Tongue (tissue), 2 donors: ENCODE results near the gene CST7. TPM values are rescaled to one million over a fixed set of nuclear protein-coding genes. Genes with fewer than 3 reads are reported as not detected.
"Not testable (repeated sequence)": the region's sequence is repeated elsewhere in the genome, so short reads cannot be mapped to it uniquely, and the experiment has no call there.

ENCODE experiments used
- DNase-seq: peaks from one replicate; pipeline ENCODE4 v3.0.0-alpha.2; 2015
- total RNA-seq: library from RNA; depleted of rRNA; stranded (reverse); fragments of >200 nt; gene quantifications from one replicate; pipeline ENCODE4 v1.2.3, GENCODE V29; 2014

The CST7 gene, protein sequence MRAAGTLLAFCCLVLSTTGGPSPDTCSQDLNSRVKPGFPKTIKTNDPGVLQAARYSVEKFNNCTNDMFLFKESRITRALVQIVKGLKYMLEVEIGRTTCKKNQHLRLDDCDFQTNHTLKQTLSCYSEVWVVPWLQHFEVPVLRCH
- not detected for total RNA-seq

DNA sequence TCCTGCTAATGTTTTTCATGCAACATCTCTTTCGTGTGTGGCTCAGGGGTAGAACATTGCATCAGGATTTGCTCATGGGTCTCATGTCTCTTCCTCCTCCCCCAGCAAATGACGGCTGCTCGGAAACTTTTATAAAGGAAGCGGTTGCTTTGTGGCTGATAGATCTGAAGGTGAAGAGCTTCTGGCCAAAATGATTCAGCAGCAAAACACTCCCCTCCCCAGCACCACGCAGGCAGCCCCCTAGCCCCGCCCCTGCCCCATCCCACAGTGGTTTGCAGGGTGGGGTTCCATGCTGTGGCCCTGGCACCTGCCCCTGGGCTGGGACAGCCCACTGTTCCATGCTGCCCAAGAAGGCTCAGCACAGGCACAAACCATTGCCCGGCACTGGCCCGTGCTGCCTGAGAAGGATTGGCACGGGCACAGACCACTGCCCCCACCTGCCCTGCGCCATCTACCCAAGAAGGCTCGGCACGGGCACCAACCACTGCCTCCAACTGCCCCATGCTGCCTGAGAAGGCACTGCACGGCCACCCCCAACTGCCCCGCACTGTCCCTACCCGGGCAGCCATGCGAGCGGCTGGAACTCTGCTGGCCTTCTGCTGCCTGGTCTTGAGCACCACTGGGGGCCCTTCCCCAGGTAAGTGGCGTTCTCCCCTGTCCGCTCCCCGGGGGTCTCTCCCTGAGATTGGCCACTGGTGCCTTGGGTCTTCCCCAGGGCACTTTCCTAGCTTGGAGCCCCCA is at the start of gene CST7:
Gene CST7, plus strand, starts transcription at position 331 of the 741 bp plus-strand sequence. Its CDS starts 237 bp downstream, at position 568.
- no peak for DNase-seq

DNA sequence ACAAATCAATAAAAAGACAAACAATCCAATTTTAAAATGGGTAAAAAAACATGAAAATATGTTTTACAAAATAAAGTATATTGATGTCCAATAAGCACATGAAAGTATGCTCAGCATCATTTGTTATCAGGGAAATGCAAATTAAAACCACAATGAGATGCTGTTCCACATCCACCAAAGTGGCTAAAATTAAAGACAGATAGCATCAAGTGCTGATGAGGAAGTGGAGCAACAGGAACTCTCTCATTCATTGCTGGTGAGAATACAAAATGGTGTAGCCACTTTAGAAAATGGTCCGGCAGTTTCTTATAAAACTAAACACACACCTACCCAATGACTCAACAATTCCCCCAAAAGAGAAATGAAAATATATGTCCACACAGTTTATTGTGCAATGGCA is 42.3 kb upstream of the CST7 start:
- DNase-seq, result no peak

DNA sequence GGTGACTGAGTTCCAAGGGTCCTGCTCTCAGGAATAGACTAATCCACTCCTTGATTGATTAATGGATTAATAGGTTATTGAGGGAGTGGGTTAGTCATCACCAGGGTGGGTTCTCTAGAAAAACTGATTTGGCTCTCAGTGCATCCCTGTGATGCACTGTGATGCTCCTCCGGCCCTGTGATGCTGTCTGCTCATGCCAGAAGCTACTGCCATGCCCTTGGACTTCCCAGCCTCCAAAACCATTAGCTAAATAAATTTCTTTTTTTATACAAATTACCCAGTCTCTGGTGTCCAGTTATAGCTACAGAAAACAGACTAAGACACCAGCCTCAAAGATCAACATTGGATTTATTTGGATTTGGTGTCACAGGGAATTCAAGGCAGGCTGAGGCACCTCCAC is 40.4 kb upstream of the CST7 start:
- no peak for DNase-seq

DNA sequence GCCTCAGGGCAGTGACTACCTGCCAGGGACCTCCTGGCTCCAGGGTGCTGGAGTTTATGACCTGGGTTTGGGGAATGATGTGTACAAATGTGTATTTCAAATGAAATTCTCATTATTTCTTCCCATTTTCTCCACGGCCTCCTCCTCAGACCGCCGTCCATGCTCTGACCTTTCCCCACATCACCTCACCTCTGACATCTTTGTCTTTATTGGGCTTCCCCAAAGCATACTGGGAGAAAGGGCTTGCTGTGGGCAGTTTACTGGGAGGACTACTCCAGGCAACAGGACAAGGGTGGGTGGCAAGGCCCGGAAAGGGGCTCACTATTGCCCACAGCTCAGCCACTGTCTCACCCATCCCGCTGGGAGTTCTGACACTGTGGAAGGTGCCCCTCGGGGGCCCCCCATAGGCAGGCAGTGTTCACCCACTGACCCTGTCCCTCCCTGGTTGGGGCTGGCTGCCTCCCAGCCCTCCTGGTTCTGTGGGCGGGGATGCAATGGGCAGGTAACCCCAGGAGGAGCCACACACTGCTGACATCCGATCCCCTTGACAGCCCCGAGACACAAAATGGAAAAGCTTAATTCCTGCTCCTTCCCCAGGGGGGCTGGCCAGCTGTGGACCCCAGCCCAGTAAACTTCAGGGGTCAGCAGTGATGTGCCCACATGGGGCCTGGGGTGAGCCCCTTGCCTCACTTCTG is 39.8 kb upstream of the CST7 start:
- DNase-seq, result no peak

DNA sequence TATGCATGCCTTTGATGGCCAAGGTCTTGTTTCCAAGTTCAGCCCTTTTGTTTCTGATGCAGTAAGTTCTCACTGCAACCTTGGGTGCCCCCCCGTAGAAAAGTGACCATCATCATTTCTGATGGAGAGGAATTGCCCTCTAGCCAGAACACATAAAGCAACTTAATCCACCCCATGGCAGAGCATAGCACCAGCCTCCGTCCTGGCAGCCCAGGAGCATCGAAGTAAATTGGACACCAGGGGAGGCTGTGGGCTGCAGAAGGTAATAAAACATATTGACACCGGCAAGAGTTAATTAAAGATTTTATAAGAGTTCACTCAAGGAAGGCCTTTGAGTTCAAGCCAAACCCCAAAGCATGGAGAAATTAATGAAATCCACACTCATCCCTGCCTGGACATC is 39.2 kb upstream of the CST7 start:
- DNase-seq, result no peak

DNA sequence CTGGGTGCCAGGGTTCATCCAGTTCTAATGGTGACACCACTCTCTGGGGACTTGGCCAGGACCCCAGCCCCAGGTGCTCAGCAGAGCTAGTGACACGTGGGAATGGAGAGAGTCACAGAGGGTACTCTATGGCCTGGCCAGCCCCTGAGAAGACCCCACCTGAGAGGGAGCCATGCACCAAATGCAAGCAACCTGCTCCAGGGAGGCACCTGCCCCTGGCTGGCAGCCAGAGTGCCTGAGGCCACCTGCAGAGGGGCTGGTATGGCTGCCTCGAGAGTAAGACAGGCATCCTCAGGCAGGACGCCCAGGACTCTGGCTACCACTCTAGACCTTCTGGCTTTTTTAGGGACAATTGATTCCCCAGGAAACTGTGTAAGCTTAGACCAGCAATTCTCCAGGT is 38.6 kb upstream of the CST7 start:
- DNase-seq, result no peak

DNA sequence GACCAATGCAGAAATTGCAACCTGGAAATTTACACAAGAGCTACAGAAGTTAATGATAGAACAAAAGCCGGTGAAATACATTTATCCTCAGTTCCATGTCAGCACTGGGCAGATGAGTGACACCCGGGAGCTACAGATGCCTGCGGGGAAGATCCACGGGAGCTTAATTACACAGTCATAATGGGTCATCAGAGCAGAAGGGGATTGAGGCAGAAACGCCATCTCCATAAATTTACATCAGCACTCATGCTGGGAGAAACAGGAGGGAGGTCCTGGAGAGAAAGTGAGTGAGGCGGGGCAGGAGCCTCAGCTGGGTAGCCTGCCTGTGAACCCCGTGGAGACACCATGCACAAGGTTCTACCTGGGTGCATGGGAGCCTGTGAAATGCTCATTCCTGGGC is 37.6 kb upstream of the CST7 start:
- DNase-seq, result no peak

DNA sequence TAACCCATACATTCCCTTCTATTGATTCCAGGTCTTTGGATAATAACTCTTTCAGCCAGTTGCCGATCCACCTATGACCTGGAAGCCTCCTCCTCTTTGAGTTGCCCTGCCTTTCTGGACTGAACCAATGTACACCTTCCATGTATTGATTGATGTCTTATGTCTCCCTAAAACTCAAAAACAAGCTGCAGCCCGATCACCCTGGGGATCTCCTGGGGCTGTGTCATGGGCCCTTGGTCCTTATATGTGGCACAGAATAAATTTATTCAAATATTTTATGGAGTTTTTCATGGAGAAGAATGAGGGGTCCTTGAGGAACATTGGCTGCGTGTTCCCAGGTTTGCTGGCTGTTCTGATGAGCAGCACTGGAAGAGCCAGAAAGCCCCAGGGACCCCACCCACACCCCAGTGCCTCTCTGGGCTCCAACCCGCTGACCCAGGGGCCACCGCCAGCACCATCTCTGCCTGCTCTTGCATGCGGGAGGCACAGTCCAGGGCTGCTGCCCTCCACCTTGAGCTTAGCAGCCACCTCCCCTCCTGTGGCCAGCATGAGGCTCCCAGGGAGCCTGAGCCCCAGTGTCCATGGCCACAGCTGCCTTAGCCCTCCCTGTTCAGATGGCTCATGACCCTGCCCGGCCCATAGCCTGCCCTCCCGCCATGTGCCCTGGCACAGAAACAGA is 36.5 kb upstream of the CST7 start:
- no peak for DNase-seq

DNA sequence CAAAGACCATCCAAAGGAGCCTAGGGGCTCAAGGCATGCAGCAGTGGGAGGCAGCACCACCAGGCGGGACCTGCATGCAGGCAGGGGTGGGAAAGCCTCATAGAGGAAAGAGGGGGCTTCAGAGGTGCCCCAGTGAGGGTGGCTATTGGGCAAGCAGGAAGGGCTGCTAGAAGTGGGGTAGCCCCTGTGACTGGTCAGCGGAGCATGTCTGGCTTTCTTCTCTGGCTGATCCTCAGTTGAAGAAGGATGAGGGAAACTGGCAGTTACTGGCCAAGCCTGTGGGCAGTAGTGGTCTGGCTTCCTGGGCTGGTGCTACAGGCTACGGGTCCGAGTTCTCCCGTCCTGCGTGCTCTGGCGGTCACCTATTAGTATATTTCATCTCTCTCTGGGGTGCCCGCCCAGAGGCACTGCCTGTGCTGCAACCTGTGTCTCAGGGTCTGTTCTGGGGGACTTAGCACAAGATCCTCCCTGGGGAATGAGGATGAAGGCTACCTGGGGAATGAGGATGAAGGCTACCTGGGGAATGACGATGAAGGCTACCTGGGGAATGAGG is 35.9 kb upstream of the CST7 start:
- no peak for DNase-seq

DNA sequence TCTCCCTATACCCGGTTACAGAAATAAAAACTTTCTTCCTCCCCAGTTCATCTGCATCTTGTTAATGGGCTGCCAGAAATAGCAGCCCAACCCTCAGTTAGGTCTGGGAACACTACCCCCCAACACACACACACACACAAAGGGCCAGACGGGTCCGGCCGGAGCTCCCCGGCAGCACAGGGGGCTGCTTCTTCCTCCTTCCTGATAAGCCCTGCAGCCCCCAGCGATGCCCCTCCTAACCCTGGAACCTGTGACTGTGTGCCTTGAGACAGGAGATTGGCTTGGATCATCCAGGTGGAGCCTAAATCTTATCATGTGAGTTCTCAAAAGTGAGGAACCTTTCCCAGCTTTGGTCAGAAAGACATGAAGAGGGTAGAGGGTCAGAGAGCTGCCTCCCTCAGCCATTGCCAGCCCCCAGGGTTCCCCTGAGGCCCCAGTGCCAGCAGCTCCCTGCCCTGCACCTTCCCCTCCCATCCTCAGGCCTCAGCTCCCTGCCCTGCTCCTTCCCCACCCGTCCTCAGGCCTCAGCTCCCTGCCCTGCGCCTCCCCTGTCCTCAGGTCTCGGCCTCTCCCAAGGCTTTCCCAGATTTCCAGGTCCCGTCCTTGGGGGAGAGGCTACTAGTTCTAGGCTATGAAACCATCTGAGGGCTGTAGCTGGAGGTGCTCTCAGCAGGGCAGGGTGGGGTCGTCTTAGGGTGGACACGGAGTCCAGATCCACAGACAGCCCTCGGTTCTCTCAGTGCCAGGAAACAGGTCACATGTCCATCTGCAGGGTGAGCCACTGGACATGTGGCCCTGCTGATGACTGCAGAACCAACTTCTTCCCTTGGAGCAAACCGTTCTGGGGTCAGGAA is 34.5 kb upstream of the CST7 start:
- no peak for DNase-seq

DNA sequence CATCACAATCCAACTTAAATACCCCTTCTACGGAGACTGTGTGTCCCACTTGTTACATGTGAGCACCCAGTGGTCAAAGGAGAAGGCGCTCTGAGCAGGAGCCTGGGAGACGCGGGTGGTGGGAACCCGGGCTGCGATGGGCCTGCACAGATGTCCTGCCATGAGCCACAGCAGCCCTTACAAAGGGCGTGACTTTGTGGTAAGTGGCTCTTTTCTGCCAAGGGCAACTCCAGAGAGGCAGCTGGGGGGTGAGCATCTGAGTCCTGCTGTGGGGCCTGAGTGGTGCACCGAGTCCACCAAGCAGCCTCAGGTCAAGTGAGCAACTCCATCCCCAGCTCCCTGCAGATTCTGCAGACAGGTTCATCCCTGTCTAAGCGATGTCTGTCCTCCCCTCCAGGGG is 33.6 kb upstream of the CST7 start:
- no peak for DNase-seq

DNA sequence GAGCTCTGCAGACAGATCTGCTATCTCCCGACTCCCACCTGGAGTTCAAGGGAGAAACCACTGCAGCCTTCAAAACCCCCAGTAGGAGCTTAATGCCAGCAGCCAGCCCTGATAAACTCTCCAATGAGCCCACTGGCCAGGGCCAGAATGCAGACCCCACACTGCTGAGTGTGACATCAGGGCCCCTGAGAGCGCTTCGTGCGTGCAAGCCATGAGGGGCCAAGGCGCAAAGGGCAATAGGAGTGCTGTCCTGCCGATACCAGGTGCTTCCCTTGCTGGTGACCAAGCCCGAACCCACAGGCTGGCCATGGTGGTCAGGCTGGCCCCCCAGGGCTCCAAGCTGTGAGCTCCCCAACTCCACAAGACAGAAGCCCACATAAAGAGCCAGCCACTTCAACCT is 33.2 kb upstream of the CST7 start:
- DNase-seq, result no peak

DNA sequence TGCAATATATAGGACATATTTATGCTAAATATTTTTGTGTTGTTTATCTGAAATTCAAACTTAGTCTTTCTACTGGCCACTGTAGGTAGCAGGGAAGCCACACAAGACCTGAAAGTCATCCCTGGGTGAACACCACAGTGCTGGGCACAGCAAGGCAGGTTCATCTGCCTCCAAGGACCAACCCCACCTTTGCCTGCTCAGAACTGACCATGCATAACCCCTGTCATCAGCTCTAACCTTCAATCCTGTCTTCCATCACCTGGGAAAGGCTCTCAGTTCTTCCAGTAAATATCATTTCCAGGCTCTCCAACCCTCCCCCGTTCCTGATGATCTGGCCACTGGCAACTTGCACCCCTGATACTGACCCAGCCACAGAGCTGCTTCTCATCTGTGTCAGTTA is 32.7 kb upstream of the CST7 start:
- DNase-seq, result no peak

DNA sequence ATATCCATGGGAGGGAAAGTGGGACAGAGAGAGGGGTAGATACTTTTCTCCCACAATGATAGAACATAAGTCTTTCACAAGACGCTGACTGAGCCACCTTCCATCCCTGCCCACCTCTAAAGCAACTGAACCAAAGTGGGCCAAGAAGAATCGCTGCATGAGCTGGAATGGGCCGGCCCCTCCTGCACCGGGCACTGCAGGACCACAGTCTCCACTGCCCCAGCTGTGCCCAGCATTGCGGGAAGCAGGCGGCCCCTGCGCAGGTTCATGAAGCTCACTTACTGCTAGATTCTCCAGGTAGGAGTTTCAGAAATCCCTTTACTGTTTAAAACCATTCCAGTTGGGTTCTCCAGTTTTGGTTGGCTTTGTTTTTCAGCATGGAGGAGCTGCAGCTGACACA is 32.0 kb upstream of the CST7 start:
- DNase-seq, result no peak

DNA sequence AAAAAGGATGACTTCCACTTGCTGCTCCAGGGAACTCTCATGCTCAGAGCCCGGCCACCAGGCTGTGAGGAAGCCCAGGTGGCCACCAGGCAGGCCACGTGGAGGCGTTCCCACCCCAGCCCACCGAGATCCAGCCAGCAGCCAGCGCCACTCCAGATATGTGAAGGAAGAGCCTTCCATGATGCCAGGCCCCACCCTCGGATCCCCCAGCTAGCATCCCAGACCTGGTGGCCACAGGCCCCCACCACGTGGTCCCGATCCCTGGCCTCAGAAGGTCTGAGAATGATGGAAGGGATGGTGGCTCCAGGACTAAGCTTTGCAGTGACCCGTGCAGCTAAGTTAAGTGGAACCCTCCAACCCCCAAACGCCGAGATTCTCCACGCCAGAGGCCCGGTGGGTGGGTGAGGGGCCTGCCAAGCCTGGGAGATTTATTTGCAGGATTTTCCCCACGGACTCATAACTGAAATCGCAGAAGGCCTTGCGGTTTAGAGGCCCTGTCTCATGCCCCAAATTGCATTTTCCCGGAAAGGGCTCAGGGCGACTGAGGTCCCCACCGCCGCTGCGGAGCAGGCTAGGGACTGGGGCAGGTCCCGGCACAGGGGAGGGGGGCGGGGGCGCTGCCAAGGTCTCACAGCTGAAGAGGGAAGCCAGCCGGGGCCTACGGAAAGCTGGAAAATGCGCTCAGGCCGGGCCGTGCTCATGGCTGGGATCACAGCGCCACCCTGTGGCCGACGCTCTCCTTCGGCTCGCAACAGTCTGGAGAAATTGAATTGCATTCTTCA is 31.1 kb upstream of the CST7 start:
- peak; percentile 94 for DNase-seq

DNA sequence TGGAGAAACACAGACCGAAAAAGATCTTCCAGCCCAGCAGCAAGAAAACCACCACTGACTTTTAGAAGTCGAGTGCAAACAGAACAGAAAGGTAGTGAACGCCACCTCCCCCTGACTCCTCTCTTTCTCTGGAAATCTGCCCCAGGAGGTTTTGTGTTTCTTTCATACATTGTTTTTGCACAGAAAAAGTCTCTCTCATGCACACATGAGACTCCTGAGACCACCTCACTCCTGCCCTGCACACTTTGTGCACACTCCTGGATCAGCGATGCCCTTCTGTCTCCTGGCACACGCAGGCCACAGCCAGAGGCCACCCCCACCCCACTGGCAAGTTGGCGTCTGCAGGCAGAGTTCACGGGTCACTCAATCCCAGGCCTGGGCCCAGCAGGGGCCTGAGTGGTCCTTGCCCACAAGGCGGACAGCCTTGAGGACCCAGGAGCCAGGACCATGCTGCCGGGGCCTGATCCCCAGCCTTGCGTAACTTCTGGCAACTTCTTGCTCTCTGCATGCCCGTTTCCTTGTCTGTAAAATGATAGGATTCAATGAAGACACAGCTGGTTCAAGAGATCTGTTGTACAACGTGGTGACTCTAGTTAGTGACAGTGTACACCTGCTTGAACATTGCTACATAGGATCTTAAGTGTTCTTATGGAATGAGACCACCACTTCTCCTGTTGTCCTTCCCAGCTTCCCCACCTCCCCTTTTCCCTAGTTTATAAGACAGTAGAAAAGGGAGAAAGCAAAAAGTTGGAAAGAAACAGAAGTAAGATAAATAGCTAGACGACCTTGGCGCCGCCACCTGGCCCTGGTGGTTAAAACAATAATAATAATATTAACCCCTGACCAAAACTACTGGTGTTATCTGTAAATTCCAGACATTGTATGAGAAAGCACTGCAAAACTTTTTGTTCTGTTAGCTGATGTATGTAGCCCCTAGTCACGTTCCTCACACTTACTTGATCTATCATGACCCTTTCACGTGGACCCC is 30.2 kb upstream of the CST7 start:
- no peak for DNase-seq

DNA sequence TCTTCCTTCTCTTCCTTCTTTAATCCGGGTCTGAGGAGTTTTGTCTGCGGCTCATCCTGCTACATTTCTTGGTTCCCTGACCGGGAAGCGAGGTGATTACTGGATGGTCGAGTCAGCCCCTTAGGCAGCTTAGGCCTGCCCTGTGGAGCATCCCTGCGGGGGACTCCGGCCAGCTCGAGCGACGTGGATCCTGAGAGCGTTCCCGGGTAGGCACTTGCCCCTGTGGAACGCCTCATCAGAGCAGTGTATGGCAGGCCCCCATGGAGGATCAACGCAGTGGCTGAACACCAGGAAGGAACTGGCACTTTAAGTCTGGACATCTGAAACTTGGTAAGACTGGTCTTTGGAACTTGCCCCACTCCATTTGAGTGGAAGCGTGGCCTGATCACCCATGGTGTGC is 29.4 kb upstream of the CST7 start:
- not testable (repeated sequence) for DNase-seq

DNA sequence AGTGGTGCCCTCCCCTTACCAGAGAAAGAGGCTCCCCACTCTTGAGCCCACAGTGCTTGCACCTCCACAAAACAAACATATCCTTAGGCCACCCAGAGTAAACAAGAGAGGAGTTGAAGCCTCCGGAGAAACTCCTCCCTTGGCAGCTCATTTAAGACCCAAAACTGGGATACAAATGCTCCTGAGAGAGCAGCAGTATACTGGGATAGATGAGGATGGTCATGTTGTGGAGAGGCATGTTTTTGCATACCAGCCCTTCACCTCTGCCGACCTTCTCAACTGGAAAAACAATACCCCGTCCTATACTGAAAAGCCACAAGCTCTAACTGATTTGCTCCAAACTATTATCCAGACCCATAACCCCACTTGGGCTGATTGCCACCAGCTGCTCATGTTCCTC is 28.4 kb upstream of the CST7 start:
- not testable (repeated sequence) for DNase-seq

DNA sequence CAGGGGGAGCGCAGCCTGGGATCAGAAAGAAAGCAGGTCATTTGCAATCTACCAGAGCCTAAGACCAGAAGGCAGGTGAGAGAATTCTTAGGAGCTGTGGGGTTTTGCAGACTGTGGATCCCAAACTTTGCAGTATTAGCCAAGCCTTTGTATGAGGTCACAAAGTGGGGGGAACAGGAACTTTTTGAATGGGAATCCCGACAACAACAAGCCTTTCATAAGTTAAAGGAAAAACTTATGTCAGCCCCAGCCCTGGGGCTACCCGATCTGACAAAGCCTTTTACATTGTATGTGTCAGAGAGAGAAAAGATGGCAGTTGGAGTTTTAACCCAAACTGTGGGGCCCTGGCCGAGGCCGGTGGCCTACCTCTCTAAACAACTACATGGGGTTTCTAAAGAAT is 19.8 kb upstream of the CST7 start:
- not testable (repeated sequence) for DNase-seq
